Measurements from ENCODE around the gene CDH23.
A peak's percentile ranks its signal among the peaks of the same experiment; 100 is the strongest.

CDH23 gene

GRCh38 chr10:71692598-71693306 is 296.0 kb downstream of the CDH23 start:
- DNase-seq (ENCODE audit: insufficient read length, low spot score) = no peak
- no peak for FAIRE-seq

DNA sequence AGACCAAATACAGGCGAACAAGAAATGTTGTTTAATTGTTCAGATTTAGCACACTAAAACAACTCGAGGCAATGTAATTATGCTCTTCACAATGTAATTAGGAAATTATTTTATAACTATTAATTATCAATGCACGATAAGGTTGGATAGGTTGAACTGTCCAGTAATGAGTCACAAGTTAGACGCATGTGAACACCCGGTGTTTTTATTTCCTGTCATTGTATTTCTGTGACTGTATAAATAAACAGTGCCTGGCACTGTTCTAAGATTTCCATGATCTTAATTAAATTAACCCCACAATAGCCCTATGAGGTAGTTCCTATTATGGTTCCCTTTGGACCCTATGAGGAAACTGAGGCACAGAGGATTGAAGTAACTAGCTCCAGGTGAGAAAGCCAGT is 296.7 kb downstream of the CDH23 start:
- DNase-seq (ENCODE audit: insufficient read length, low spot score) (no peak), FAIRE-seq (no peak)

DNA sequence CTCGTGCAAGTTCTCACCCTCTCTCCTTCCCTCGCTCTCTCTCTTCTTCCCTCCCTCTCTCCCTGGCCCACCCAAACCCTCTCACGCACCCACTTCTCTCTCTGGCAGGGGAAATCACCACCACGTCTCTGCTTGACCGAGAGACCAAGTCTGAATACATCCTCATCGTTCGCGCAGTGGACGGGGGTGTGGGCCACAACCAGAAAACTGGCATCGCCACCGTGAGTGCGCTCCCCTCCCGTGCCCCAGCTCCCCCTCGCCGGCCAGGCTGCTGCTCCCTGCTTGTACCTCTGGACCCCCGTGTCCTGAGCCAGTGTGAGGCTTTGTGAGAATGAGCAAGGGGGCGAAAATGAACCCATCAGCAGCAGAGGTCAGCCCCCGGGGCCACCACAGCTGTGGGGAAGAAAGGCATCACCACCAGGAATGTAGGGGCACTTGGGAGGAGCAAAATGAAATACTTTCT is 297.4 kb downstream of the CDH23 start:
- DNase-seq (ENCODE audit: insufficient read length, low spot score) (no peak), FAIRE-seq (no peak)

GRCh38 chr10:71694567-71694968 is 297.8 kb downstream of the CDH23 start:
- FAIRE-seq (no peak), DNase-seq (ENCODE audit: insufficient read length, low spot score) (no peak)

DNA sequence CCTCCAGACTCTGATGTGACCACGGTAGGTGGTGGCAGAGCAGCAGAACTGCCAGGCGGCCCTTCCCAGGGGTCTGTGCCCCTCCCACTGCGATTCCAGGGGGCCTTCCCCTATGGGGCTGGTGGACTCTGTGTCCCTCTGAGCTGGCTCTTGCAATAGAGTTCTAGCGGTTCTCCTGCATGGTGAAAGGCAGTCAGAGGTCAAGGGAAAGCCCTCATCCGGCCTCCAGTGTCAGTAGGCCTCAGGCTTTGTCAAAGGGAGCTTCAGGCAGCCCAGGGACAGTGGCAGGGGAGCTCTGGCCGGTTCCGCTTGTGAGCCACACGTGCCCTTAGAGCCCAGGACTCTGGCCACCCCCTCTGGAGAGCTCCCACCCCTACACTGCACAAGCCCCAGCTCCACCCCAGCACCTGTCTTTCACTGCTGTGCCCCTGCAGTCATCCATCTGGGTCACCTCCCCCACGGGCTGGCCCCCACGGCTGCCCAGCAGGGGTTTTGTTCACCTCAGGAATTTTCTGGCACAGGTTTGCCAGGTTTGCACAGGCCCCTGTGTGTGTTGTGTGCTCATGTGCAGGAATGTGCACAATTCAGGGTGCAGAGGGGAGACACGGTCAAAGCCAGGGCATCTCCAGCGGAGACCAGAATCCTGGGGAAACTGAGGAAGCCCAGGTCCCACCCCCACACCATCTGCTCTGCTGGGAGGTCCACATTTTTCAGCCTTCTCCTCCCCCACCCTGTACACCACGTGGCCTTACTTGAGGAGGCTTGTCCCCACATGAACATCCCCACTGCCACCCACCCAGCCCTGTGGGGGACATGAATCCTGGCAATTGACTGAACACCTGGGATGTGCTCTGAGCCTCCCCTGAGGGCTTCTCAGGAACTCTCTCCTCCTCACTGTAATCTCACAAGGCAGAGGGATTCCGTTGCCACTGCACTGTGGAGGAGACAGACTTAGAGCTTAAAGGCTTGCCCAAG is 299.1 kb downstream of the CDH23 start:
- DNase-seq (ENCODE audit: insufficient read length, low spot score) (no peak), FAIRE-seq (no peak)

DNA sequence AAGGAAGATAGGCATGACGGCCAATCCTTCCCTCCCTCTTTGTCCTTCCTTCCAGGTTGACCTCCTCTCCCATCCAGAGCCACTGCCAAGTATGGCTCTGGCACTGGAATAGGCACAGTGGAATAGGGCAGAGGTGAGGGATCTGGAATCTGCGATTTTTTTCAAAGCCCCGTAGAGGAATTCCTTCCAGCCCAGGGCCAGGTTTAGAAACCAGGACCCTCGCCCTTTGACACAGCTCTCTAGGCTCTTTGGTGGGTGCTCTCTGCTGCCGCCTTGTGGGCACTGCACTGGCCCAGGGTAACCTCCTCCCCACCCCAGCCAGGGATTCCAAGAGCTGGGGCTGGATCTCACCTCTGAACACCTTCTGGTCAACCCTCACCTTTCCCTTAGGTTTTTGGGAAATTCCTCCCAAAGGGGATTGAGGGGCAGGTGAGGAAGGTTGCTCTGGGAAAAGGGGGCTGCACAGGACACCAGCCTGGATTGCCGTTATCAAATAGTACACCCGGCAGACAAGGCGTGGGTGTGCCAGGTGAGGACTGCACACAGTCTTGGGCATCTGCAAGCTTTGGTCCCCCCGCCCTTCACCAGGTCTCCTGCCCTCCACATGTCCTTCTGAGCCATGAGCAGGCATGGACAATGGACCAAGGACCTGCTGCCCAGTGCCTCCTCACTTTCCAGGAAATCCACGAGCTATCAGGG is 300.1 kb downstream of the CDH23 start:
- DNase-seq (ENCODE audit: insufficient read length, low spot score) (peak; percentile 73), FAIRE-seq (no peak)

GRCh38 chr10:71697938-71698709 is 301.4 kb downstream of the CDH23 start:
- DNase-seq (ENCODE audit: insufficient read length, low spot score) = no peak
- FAIRE-seq = no peak

GRCh38 chr10:71698737-71699136 is 302.0 kb downstream of the CDH23 start:
- no peak for DNase-seq (ENCODE audit: insufficient read length, low spot score)
- FAIRE-seq = no peak

DNA sequence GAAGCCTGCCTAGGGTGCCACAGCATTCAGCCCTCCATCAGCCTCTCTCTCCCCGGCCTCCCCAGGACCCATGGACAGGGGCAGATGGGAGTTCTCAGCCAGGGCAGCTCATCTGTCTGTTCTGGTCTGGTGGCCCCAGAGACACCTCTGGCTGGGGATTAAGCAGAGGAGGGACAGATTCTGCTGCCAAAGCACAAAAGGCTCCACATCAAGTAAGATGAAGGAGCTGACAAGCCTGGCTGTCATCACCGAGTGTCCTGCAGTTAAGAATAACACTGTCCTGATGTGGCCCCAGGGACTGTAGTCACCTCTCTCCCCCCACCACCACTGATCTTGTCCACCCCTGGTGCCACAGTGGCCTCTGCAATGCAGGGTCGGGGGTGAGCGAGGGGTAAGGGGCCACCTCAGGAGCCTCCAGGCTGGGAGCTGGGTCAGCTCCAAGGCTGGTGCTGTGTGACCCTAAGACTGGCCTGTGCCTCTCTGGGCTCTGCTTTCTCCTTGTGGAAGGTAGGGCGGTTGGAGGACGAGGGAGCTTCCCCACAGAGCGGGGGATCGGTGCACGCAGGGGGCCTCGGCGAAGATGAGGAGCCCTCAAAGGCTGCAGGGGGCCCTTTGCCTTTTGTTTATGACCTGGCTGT is 304.1 kb downstream of the CDH23 start:
- no peak for DNase-seq (ENCODE audit: insufficient read length, low spot score)
- no peak for FAIRE-seq

- FAIRE-seq (no peak), DNase-seq (ENCODE audit: insufficient read length, low spot score) (no peak)
Measured at GRCh38 chr10:71701496-71702132, 304.9 kb downstream of the CDH23 start.

- no peak for FAIRE-seq
- no peak for DNase-seq (ENCODE audit: insufficient read length, low spot score)
Measured at GRCh38 chr10:71703577-71703976, 306.9 kb downstream of the CDH23 start.

- no peak for DNase-seq (ENCODE audit: insufficient read length, low spot score)
- no peak for FAIRE-seq
Measured at GRCh38 chr10:71704816-71705215, 308.1 kb downstream of the CDH23 start.

DNA sequence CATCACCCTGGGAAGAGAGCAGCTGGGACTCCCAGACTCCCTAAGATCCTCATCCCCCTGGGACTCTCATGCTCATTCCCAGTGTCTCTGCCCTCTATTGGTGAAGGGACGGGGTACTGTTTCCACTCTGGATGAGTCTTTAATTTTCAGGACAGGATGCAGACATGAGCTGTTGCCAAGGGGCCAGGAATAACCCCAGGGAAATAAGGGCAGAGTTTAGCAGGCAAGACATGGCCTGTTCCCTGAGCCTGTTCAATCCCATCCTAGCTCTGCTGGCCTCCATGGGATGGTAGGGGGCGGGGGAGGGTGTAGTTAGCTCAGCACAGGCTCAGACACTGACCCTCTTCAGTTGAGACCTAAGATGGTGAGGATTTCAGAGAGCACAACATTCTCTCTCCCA is 308.9 kb downstream of the CDH23 start:
- no peak for FAIRE-seq
- no peak for DNase-seq (ENCODE audit: insufficient read length, low spot score)

GRCh38 chr10:71706216-71707121 is 309.7 kb downstream of the CDH23 start:
- DNase-seq (ENCODE audit: insufficient read length, low spot score) = no peak
- FAIRE-seq = peak; percentile 38

DNA sequence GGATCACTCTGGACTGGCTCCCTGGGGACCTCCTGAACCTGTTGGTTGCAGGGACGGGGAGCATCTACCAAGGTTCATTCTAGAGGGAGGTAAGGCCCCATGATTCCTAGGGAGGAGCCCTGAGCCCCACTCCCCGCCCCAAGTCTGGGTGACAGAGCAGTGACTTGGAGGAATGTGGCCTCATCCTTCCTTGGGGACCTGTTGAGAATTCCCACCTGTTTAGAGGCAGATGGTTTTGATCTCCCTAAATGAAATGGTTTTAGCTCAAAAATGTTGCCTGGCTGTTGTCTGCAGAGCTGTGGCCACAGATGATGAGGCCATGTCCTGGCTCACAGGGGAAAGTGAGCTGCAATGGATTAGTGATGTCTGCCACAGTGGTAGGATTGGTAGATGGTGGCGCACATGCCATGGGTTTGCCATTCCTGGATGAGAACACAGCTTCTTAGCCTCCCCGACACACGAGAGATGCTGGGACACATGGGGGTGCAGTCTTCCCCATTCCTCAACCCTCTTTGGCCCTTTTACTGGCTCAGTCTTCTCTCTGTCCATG is 310.6 kb downstream of the CDH23 start:
- no peak for DNase-seq (ENCODE audit: insufficient read length, low spot score)
- FAIRE-seq = no peak

GRCh38 chr10:71708301-71708703 is 311.6 kb downstream of the CDH23 start:
- no peak for FAIRE-seq
- peak; percentile 51 for DNase-seq (ENCODE audit: insufficient read length, low spot score)

DNA sequence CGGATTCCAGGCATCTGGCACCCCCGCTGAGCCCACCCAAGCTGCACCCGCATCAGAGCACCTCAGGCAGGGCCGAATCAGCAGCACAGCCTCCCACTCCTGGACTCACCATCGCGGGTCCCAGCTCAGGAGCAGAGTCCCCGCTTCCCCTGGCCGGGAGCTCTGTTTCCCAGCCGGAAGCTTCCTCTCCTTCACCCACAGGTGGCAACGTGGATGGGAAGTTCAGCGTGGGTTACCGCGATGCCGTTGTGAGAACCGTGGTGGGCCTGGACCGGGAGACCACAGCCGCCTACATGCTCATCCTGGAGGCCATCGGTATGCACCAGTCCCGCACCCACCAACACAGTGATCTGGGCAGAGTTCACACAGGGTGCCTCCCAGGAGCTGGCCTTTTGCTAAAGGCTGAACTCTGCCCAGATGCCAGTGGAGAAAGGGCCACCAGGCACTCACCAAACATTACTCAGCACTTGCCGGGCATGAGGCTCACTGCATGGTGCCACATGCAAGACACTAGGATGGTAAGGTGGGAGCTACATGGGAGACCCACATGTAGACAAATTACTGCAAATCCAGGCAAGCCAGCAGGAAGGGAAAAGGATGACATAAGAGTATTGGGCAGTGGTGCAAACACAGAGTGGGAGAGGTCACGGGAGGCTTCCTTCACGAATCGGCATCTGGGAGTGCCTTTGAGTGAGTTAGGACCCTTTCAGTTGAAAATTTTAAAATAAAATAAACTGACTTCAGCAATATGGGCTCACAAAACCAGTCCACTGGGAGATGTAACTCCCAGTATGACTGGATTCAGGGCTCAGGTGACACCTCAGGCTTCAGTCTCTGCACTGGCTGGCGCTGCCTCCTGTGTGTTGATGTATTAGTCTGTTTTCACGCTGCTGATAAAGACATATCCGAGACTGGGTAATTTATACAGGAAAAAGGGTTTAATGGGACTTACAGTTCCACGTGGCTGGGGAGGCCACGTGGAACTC is 312.5 kb downstream of the CDH23 start:
- no peak for DNase-seq (ENCODE audit: insufficient read length, low spot score)
- no peak for FAIRE-seq
